Astrocyte of the cerebellum (primary cell): ENCODE data around the gene TSPOAP1.
"Not testable (repeated sequence)": the region's sequence is repeated elsewhere in the genome, so short reads cannot be mapped to it uniquely, and the experiment has no call there.

Source experiments
- DNase-seq: peaks from one replicate; pipeline ENCODE4 v3.0.0-alpha.2; 2011; ENCODE audit warnings: low read depth
- H3K4me3 ChIP-seq: 2 replicates; pipeline ENCODE4 v1.5.1; 2011; ENCODE audit warnings: mild to moderate bottlenecking, low read depth, low read length, moderate library complexity
- CTCF ChIP-seq: IDR thresholded peaks from 2 replicates; pipeline ENCODE4 v1.5.1; 2012; ENCODE audit warnings: low read length, low read depth, moderate library complexity, mild to moderate bottlenecking; ENCODE audit errors: missing control alignments
- in situ Hi-C: cut with HindIII; loops from 2 replicates; pipeline ENCODE4 v1.10.0; 2017; ENCODE audit warnings: low sequenced_read_pairs

The TSPOAP1 gene

GRCh38 chr17:58348038-58348437 is 19.4 kb upstream of the TSPOAP1 start:
- TF ChIP-seq CTCF: no peak
- H3K4me3 ChIP-seq: no peak overlapping the region
- in situ Hi-C loops: no loop called here
- DNase-seq: no peak

GRCh38 chr17:58345500-58345899 is 16.9 kb upstream of the TSPOAP1 start:
- TF ChIP-seq CTCF: no peak
- in situ Hi-C loops: no loop called here
- no peak for DNase-seq
- H3K4me3 ChIP-seq: no peak overlapping the region

GRCh38 chr17:58344791-58345157 is 16.2 kb upstream of the TSPOAP1 start:
- no peak overlapping the region for H3K4me3 ChIP-seq
- in situ Hi-C loops: no loop called here
- no peak for DNase-seq
- no peak for TF ChIP-seq CTCF

- in situ Hi-C loops: no loop called here
- no peak overlapping the region for H3K4me3 ChIP-seq
- TF ChIP-seq CTCF: no peak
- no peak for DNase-seq
Measured at GRCh38 chr17:58344047-58344790, 15.6 kb upstream of the TSPOAP1 start.

GRCh38 chr17:58343131-58343530 is 14.5 kb upstream of the TSPOAP1 start:
- no peak for TF ChIP-seq CTCF
- H3K4me3 ChIP-seq: no peak overlapping the region
- no peak for DNase-seq
- in situ Hi-C loops: no loop called here

GRCh38 chr17:58341861-58342475 is 13.4 kb upstream of the TSPOAP1 start:
- DNase-seq: no peak
- no peak for TF ChIP-seq CTCF
- H3K4me3 ChIP-seq: no peak overlapping the region
- in situ Hi-C loops: no loop called here

- DNase-seq, H3K4me3 ChIP-seq, in situ Hi-C loops: not testable (repeated sequence)
Measured at GRCh38 chr17:58341136-58341860, 12.7 kb upstream of the TSPOAP1 start.
